HG03175 (cell line): Measurements from ENCODE around the gene DDX24.
A peak's percentile ranks its signal among the peaks of the same experiment; 100 is the strongest.

Experiments
- ATAC-seq: cut with Tn5 transposase; IDR thresholded peaks from one replicate; pipeline ENCODE4 v1.9.1; 2021; ENCODE audit warnings: mild to moderate bottlenecking, moderate library complexity; ENCODE audit not compliant: unreplicated experiment

The DDX24 gene

GRCh38 chr14:94018308-94018707 is 62.7 kb downstream of the DDX24 start:
- ATAC-seq: no peak

- ATAC-seq: no peak
Observed at GRCh38 chr14:94016446-94016976, 64.5 kb downstream of the DDX24 start.

- ATAC-seq: no peak
Observed at GRCh38 chr14:94015223-94015622, 65.8 kb downstream of the DDX24 start.

- no peak for ATAC-seq
Observed at GRCh38 chr14:94014382-94014781, 66.6 kb downstream of the DDX24 start.

- no peak for ATAC-seq
Observed at GRCh38 chr14:94011795-94012194, 69.2 kb downstream of the DDX24 start.

GRCh38 chr14:94010625-94011024 is 70.4 kb downstream of the DDX24 start:
- no peak for ATAC-seq

GRCh38 chr14:94009767-94010166 is 71.2 kb downstream of the DDX24 start:
- ATAC-seq: peak; percentile 45

GRCh38 chr14:94008234-94008633 is 72.8 kb downstream of the DDX24 start:
- no peak for ATAC-seq

GRCh38 chr14:94005324-94006073 is 75.5 kb downstream of the DDX24 start:
- no peak for ATAC-seq

- no peak for ATAC-seq
Observed at GRCh38 chr14:94004015-94004414, 77.0 kb downstream of the DDX24 start.

GRCh38 chr14:94003397-94003796 is 77.6 kb downstream of the DDX24 start:
- no peak for ATAC-seq

GRCh38 chr14:94001501-94002396 is 79.3 kb downstream of the DDX24 start:
- ATAC-seq: peak; percentile 59

- ATAC-seq: no peak
Observed at GRCh38 chr14:94001016-94001415, 80.0 kb downstream of the DDX24 start.

GRCh38 chr14:94000267-94000666 is 80.7 kb downstream of the DDX24 start:
- ATAC-seq: no peak

- no peak for ATAC-seq
Observed at GRCh38 chr14:93999573-93999972, 81.4 kb downstream of the DDX24 start.

GRCh38 chr14:93998871-93999403 is 82.1 kb downstream of the DDX24 start:
- ATAC-seq: no peak
